GM23338 (cell line): Measurements from ENCODE around the gene PTPRZ1.

Source experiments
- CREB1 ChIP-seq: fragments of 250-450 bp; sonication (Bioruptor Pico); IDR thresholded peaks from 2 replicates; pipeline ENCODE4 v1.5.0; 2020; ENCODE audit warnings: low read depth, mild to moderate bottlenecking, moderate library complexity
- EZH2 ChIP-seq: fragments of 200-600 bp; sonication (generic); IDR thresholded peaks from one replicate; pipeline ENCODE4 v1.8.0; 2017; ENCODE audit warnings: antibody characterized with exemption, mild to moderate bottlenecking, low read depth; ENCODE audit not compliant: unreplicated experiment
- EZH2phosphoT487 ChIP-seq: fragments of 200-600 bp; sonication (generic); IDR thresholded peaks from one replicate; pipeline ENCODE4 v1.8.1; 2018; ENCODE audit warnings: antibody characterized with exemption; ENCODE audit not compliant: unreplicated experiment
- POLR2AphosphoS5 ChIP-seq: IDR thresholded peaks from 2 replicates; pipeline ENCODE4 v1.6.1; 2016; ENCODE audit warnings: antibody characterized with exemption, low read depth
- ZNF331 ChIP-seq: fragments of 250-450 bp; sonication (Bioruptor Pico); IDR thresholded peaks from 2 replicates; pipeline ENCODE4 v1.5.0; 2020; ENCODE audit warnings: low read depth, mild to moderate bottlenecking, moderate library complexity
- TF ChIP-seq, protein P1 (sequence below), 2 experiments: fragments of 200-600 bp in 1 of 2; sonication (generic) in 1 of 2; conservative IDR thresholded peaks; 2 replicates each; pipeline versions ENCODE4 v1.5.1 to v1.6.1; 2016 to 2017; ENCODE audit warnings: antibody characterized with exemption in 2 of 2, low read depth in 2 of 2, mild to moderate bottlenecking in 2 of 2, moderate library complexity in 1 of 2

- TF ChIP-seq EZH2 (no peak), CREB1 (CRISPR knock-in tag) (no peak), EZH2phosphoT487 (no peak), ZNF331 (CRISPR knock-in tag) (no peak), POLR2AphosphoS5 (no peak)
- TF ChIP-seq, protein P1, sequence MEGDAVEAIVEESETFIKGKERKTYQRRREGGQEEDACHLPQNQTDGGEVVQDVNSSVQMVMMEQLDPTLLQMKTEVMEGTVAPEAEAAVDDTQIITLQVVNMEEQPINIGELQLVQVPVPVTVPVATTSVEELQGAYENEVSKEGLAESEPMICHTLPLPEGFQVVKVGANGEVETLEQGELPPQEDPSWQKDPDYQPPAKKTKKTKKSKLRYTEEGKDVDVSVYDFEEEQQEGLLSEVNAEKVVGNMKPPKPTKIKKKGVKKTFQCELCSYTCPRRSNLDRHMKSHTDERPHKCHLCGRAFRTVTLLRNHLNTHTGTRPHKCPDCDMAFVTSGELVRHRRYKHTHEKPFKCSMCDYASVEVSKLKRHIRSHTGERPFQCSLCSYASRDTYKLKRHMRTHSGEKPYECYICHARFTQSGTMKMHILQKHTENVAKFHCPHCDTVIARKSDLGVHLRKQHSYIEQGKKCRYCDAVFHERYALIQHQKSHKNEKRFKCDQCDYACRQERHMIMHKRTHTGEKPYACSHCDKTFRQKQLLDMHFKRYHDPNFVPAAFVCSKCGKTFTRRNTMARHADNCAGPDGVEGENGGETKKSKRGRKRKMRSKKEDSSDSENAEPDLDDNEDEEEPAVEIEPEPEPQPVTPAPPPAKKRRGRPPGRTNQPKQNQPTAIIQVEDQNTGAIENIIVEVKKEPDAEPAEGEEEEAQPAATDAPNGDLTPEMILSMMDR (conservative IDR thresholded peaks at IDR 0.05; ENCODE audit: low read depth in 2 of 2), result no peak
Observed at GRCh38 chr7:122038904-122039303, 165.9 kb downstream of the PTPRZ1 start.
